Mesendoderm (in vitro differentiated cells): ENCODE measurements around the gene RPA3.
A peak's percentile ranks its signal among the peaks of the same experiment; 100 is the strongest.
"Not testable (repeated sequence)": the region's sequence is repeated elsewhere in the genome, so short reads cannot be mapped to it uniquely, and the experiment has no call there.

Source experiments
- DNase-seq: peaks from one replicate; pipeline ENCODE4 v3.0.0; 2013
- H2AK5ac ChIP-seq: 2 replicates; pipeline ENCODE4 v1.6.1; 2013; ENCODE audit warnings: low read length, inconsistent platforms
- H2BK120ac ChIP-seq: 2 replicates; pipeline ENCODE4 v1.6.1; 2013; ENCODE audit warnings: low read depth, mild to moderate bottlenecking, low read length, moderate library complexity, mixed read lengths
- H2BK15ac ChIP-seq: replicated peaks from 2 replicates; pipeline ENCODE4 v1.6.1; 2013; ENCODE audit warnings: low read depth, mild to moderate bottlenecking, moderate library complexity
- H2BK5ac ChIP-seq: 2 replicates; pipeline ENCODE4 v1.6.1; 2013; ENCODE audit warnings: low read length, inconsistent platforms
- H3K18ac ChIP-seq: 2 replicates; pipeline ENCODE4 v1.6.1; 2013; ENCODE audit warnings: mild to moderate bottlenecking, low read length, mixed read lengths
- H3K23ac ChIP-seq: one replicate; pipeline ENCODE4 v1.6.1; 2013; ENCODE audit warnings: low read length
- H3K27ac ChIP-seq: 2 replicates; pipeline ENCODE4 v1.5.1; 2013; ENCODE audit warnings: low read depth, mild to moderate bottlenecking, inconsistent platforms, low read length, moderate library complexity
- H3K27me3 ChIP-seq: 2 replicates; pipeline ENCODE4 v1.6.1; 2013; ENCODE audit warnings: low read length, control low read depth, mild to moderate bottlenecking, inconsistent platforms; ENCODE audit not compliant: insufficient read depth, poor library complexity
- H3K36me3 ChIP-seq: 2 replicates; pipeline ENCODE4 v1.6.1; 2013; ENCODE audit warnings: low read length, inconsistent platforms; ENCODE audit not compliant: control insufficient read depth, insufficient read depth
- H3K4ac ChIP-seq: one replicate; pipeline ENCODE4 v1.6.1; 2013; ENCODE audit warnings: low read depth, mild to moderate bottlenecking, low read length, moderate library complexity
- H3K4me1 ChIP-seq: 2 replicates; pipeline ENCODE4 v1.6.1; 2013; ENCODE audit warnings: low read depth, low read length, inconsistent platforms; ENCODE audit not compliant: control insufficient read depth
- H3K4me2 ChIP-seq: 2 replicates; pipeline ENCODE4 v1.6.1; 2013; ENCODE audit warnings: low read length
- H3K4me3 ChIP-seq: 2 replicates; pipeline ENCODE4 v1.5.1; 2013; ENCODE audit warnings: mild to moderate bottlenecking, low read length
- H3K56ac ChIP-seq: one replicate; pipeline ENCODE4 v1.6.1; 2013; ENCODE audit warnings: low read length
- H3K79me1 ChIP-seq: 2 replicates; pipeline ENCODE4 v1.6.1; 2013; ENCODE audit warnings: low read length, inconsistent platforms
- H3K79me2 ChIP-seq: 2 replicates; pipeline ENCODE4 v1.6.1; 2013; ENCODE audit warnings: mild to moderate bottlenecking, low read length; ENCODE audit not compliant: control insufficient read depth, insufficient read depth
- H3K9ac ChIP-seq: 2 replicates; pipeline ENCODE4 v1.6.1; 2013; ENCODE audit warnings: low read length, inconsistent platforms
- H4K5ac ChIP-seq: one replicate; pipeline ENCODE4 v1.6.1; 2013; ENCODE audit warnings: low read length
- H4K8ac ChIP-seq: one replicate; pipeline ENCODE4 v1.6.1; 2013; ENCODE audit warnings: low read depth, mild to moderate bottlenecking, control low read depth, low read length, moderate library complexity
- WGBS: extraction: QIAGEN DNeasy Blood & Tissue Kit; methylation state at CpG from one replicate; pipeline ENCODE4 v1.1.7; 2013; ENCODE audit warnings: low lambda C conversion rate, missing lambda C conversion rate; ENCODE audit not compliant: insufficient coverage; ENCODE audit errors: extremely low coverage; 5-methylcytosine and 5-hydroxymethylcytosine counted together

The RPA3 gene

DNA sequence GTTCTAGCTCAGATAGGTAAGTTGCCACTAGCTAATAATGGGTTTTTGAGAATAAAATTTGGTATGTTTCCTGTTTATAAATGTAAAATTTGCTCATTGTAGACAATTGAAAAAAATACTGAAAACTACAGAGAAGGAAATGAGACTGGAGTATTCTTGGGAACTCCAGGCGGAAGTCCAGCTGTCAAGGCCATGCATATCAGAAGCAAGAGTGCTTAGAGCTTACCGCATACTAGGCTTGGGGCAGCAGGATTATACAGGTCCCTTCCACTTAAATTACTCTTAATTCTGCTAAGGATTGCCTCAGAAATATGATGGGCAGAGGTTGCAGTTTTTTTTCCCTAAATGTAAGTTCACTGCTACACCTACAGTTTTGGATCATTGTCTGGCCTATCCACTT is 51.2 kb downstream of the RPA3 start:
- Histone ChIP-seq H3K4me2 (no peak overlapping the region), H3K27ac (no peak overlapping the region), H2BK15ac (no peak overlapping the region), H3K18ac (no peak overlapping the region), H2AK5ac (no peak overlapping the region), H3K56ac (no peak overlapping the region), H3K79me2 (no peaks in the 10 kb centered on the region), H3K23ac (no peak overlapping the region), H3K79me1 (peaks cover 2% of the 10 kb centered on the region), H3K4me1 (no peaks in the 10 kb centered on the region), H3K27me3 (no peaks in the 10 kb centered on the region), H3K4ac (no peak overlapping the region), H3K9ac (no peak overlapping the region), H3K4me3 (no peak overlapping the region), H3K36me3 (no peaks in the 10 kb centered on the region), H4K5ac (no peak overlapping the region), H4K8ac (peak overlapping the region; percentile 39), H2BK120ac (no peak overlapping the region), H2BK5ac (no peak overlapping the region)
- no CpG with 5 or more reads among the region's 2 CpGs for WGBS
- no peak for DNase-seq

GRCh38 chr7:7665031-7665430 is 53.4 kb downstream of the RPA3 start:
- Histone ChIP-seq H3K79me1 (peaks cover 2% of the 10 kb centered on the region), H2BK5ac (no peak overlapping the region), H3K9ac (no peak overlapping the region), H3K36me3 (no peaks in the 10 kb centered on the region), H3K27ac (no peak overlapping the region), H3K27me3 (no peaks in the 10 kb centered on the region), H2AK5ac (no peak overlapping the region), H4K5ac (no peak overlapping the region), H2BK120ac (no peak overlapping the region), H3K23ac (no peak overlapping the region), H2BK15ac (no peak overlapping the region), H3K4me1 (no peaks in the 10 kb centered on the region), H3K4ac (no peak overlapping the region), H3K4me2 (no peak overlapping the region), H3K79me2 (no peaks in the 10 kb centered on the region), H3K4me3 (no peak overlapping the region), H3K56ac (no peak overlapping the region), H3K18ac (no peak overlapping the region), H4K8ac (no peak overlapping the region)
- WGBS: no CpG with 5 or more reads among the region's 1 CpG
- no peak for DNase-seq

- no peaks in the 10 kb centered on the region for H3K36me3 ChIP-seq
- H2BK5ac ChIP-seq: no peak overlapping the region
- H3K18ac ChIP-seq: no peak overlapping the region
- no peak overlapping the region for H3K9ac ChIP-seq
- H3K4me1 ChIP-seq: no peaks in the 10 kb centered on the region
- H3K27ac ChIP-seq: no peak overlapping the region
- no peak overlapping the region for H2BK15ac ChIP-seq
- no peak overlapping the region for H3K4me2 ChIP-seq
- no peak overlapping the region for H4K5ac ChIP-seq
- H3K27me3 ChIP-seq: no peaks in the 10 kb centered on the region
- no peaks in the 10 kb centered on the region for H3K79me2 ChIP-seq
- no peak overlapping the region for H2BK120ac ChIP-seq
- H2AK5ac ChIP-seq: no peak overlapping the region
- no peaks in the 10 kb centered on the region for H3K79me1 ChIP-seq
- no peak overlapping the region for H4K8ac ChIP-seq
- DNase-seq: no peak
- H3K4me3 ChIP-seq: no peak overlapping the region
- no peak overlapping the region for H3K56ac ChIP-seq
- H3K23ac ChIP-seq: no peak overlapping the region
- H3K4ac ChIP-seq: no peak overlapping the region
- no CpG with 5 or more reads among the region's 3 CpGs for WGBS
Observed at GRCh38 chr7:7664291-7664690, 54.1 kb downstream of the RPA3 start.

GRCh38 chr7:7662527-7662926 is 55.9 kb downstream of the RPA3 start:
- Histone ChIP-seq H3K27me3 (no peaks in the 10 kb centered on the region), H3K36me3 (no peaks in the 10 kb centered on the region), H3K79me2 (no peaks in the 10 kb centered on the region), H2BK5ac (no peak overlapping the region), H3K9ac (no peak overlapping the region), H3K79me1 (no peaks in the 10 kb centered on the region), H2AK5ac (no peak overlapping the region), H4K8ac (no peak overlapping the region), H3K56ac (peak overlapping the region; percentile 49), H3K18ac (no peak overlapping the region), H2BK120ac (no peak overlapping the region), H3K4me2 (no peak overlapping the region), H3K4ac (no peak overlapping the region), H3K23ac (no peak overlapping the region), H2BK15ac (no peak overlapping the region), H4K5ac (no peak overlapping the region), H3K27ac (no peak overlapping the region), H3K4me3 (no peak overlapping the region), H3K4me1 (no peaks in the 10 kb centered on the region)
- WGBS: no CpG with 5 or more reads among the region's 6 CpGs
- peak; percentile 54 for DNase-seq

DNA sequence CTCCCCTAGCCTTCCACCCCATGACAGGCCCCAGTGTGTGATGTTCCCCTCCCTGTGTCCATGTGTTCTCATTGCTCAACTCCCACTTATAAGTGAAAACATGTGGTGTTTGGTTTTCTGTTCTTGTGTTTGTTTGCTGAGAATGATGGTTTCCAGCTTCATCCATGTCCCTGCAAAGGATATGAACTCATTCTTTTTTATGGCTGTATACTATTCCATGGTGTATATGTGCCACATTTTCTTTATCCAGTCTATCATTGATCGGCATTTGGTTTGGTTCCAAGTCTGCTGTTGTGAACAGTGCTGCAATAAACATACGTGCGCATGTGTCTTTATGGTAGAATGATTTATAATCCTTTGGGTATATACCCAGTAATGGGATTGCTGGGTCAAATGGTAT is 61.9 kb downstream of the RPA3 start:
- WGBS: no CpG with 5 or more reads among the region's 3 CpGs
- not testable (repeated sequence) for H2BK120ac ChIP-seq, H3K9ac ChIP-seq, H3K4me2 ChIP-seq, H2BK15ac ChIP-seq, H3K27me3 ChIP-seq, H3K18ac ChIP-seq, H3K36me3 ChIP-seq, H3K79me2 ChIP-seq, H3K56ac ChIP-seq, H2AK5ac ChIP-seq, H3K4me1 ChIP-seq, H3K4me3 ChIP-seq, H4K5ac ChIP-seq, H4K8ac ChIP-seq, DNase-seq, H2BK5ac ChIP-seq, H3K4ac ChIP-seq, H3K23ac ChIP-seq, H3K27ac ChIP-seq, H3K79me1 ChIP-seq

GRCh38 chr7:7654964-7655715 is 63.3 kb downstream of the RPA3 start:
- Histone ChIP-seq H3K27ac (no peak overlapping the region), H3K23ac (no peak overlapping the region), H3K4me1 (no peaks in the 10 kb centered on the region), H3K18ac (no peak overlapping the region), H3K9ac (no peak overlapping the region), H3K4ac (no peak overlapping the region), H2AK5ac (no peak overlapping the region), H2BK15ac (no peak overlapping the region), H4K5ac (no peak overlapping the region), H3K4me2 (no peak overlapping the region), H3K79me2 (no peaks in the 10 kb centered on the region), H2BK5ac (no peak overlapping the region), H3K36me3 (no peaks in the 10 kb centered on the region), H3K56ac (no peak overlapping the region), H3K79me1 (peaks cover 2% of the 10 kb centered on the region), H3K27me3 (no peaks in the 10 kb centered on the region), H2BK120ac (no peak overlapping the region), H3K4me3 (no peak overlapping the region), H4K8ac (no peak overlapping the region)
- 100% methylated on average over 1 of the region's 4 CpGs for WGBS
- DNase-seq: no peak
